Progenitor cell of endocrine pancreas (in vitro differentiated cells): ENCODE data around the gene ZBTB8A. TPM values are rescaled to one million over a fixed set of nuclear protein-coding genes. Genes with fewer than 3 reads are reported as not detected.
A peak's percentile ranks its signal among the peaks of the same experiment; 100 is the strongest.

Experiments
- DNase-seq: peaks from one replicate; pipeline ENCODE4 v3.0.0; 2021; ENCODE audit warnings: low spot score; ENCODE audit not compliant: unreplicated experiment
- H3K27ac Mint-ChIP-seq: 2 replicates; pipeline ENCODE4 v1.8.0; 2021; ENCODE audit warnings: mild to moderate bottlenecking, moderate library complexity, mixed read lengths
- H3K27me3 Mint-ChIP-seq: 2 replicates; pipeline ENCODE4 v1.8.0; 2021; ENCODE audit warnings: mixed read lengths
- H3K36me3 Mint-ChIP-seq: 2 replicates; pipeline ENCODE4 v1.8.0; 2022; ENCODE audit warnings: mixed read lengths; ENCODE audit not compliant: insufficient read depth
- H3K4me1 Mint-ChIP-seq: 2 replicates; pipeline ENCODE4 v1.8.0; 2021; ENCODE audit warnings: low read depth, mixed read lengths
- H3K4me3 Mint-ChIP-seq: 2 replicates; pipeline ENCODE4 v1.8.0; 2021; ENCODE audit warnings: low read depth, mild to moderate bottlenecking, moderate library complexity, mixed read lengths
- H3K9me3 Mint-ChIP-seq: 2 replicates; pipeline ENCODE4 v1.8.0; 2021; ENCODE audit warnings: low read depth, mixed read lengths
- total RNA-seq: library from RNA; stranded (reverse); gene quantifications from 2 replicates; pipeline ENCODE4 v1.2.1, GENCODE V29; 2021
- TF ChIP-seq, protein P1 (sequence below): fragments of 200-600 bp; sonication (generic); IDR thresholded peaks from one replicate; pipeline ENCODE4 v1.5.0; 2021; ENCODE audit warnings: antibody characterized with exemption, mild to moderate bottlenecking; ENCODE audit not compliant: unreplicated experiment

The ZBTB8A gene
- total RNA-seq, 1 donor from 2014 or later = 10.8 TPM

DNA sequence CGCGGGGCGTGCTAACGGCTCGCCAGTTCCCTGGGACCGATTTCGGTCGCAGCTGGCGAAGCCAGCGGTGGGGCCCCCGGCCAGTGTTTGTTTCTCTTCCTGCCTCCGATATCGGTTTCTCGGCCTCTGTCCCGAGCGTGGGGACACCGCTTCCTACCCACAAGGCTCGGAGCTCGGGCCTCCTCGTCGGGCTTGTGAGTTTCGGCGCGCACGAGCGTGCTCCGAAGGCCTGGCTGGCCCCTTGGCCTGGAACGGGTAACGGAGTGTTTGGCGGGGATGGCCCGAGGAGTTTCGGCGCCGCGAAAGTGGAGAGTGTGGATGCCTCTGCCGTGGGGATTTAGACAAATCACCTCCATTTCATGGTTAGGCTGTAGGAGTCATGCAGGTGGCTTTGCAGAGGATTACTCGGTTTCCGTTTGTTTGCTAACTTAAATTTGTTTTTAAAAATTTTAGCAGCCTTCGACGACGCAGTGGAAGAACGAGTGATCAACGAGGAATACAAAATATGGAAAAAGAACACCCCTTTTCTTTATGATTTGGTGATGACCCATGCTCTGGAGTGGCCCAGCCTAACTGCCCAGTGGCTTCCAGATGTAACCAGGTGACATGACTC, 112.3 kb downstream of the ZBTB8A start:
- Mint-ChIP-seq H3K4me1 (peaks cover 34% of the 10 kb centered on the region), H3K9me3 (no peaks in the 10 kb centered on the region), H3K4me3 (peak overlapping the region; percentile 90), H3K36me3 (peaks cover 18% of the 10 kb centered on the region), H3K27ac (peak overlapping the region; percentile 99), H3K27me3 (no peaks in the 10 kb centered on the region)
- DNase-seq = no peak
- TF ChIP-seq, protein P1, sequence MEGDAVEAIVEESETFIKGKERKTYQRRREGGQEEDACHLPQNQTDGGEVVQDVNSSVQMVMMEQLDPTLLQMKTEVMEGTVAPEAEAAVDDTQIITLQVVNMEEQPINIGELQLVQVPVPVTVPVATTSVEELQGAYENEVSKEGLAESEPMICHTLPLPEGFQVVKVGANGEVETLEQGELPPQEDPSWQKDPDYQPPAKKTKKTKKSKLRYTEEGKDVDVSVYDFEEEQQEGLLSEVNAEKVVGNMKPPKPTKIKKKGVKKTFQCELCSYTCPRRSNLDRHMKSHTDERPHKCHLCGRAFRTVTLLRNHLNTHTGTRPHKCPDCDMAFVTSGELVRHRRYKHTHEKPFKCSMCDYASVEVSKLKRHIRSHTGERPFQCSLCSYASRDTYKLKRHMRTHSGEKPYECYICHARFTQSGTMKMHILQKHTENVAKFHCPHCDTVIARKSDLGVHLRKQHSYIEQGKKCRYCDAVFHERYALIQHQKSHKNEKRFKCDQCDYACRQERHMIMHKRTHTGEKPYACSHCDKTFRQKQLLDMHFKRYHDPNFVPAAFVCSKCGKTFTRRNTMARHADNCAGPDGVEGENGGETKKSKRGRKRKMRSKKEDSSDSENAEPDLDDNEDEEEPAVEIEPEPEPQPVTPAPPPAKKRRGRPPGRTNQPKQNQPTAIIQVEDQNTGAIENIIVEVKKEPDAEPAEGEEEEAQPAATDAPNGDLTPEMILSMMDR = no peak

DNA sequence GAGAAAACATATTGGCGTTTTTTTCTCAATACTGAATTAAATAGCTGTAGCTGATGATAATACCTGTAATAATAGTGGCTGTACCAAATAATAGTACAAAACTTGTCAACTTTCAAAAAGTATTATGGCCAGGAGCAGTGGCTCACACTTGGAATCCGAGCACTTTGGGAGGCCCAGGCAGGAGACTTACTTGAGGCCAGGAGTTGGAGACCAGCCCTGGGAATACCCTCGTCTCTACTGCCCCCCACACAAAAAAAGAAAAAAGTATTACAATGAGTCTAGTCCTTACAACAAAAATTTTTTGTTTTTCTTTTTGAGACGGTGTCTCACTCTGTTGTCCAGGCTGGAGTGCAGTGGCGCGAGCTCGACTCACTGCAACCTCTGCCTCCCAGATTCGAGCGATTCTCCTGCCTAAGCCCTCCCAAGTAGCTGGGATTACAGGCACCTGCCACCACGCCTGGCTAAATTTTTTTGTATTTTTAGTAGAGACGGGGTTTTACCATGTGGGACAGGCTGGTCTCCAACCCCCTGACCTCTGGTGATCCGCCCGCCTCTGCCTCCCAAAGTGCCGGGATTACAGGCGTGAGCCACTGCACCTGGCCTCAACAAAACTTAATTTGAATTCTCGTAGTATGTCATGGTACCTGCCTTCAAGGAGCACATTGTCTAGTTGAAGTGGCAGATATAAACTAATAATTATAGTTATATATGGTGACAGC, 113.2 kb downstream of the ZBTB8A start:
- peaks cover 23% of the 10 kb centered on the region for H3K36me3 Mint-ChIP-seq

More for the DNA sequence above, 113.2 kb downstream of the ZBTB8A start:
- no peaks in the 10 kb centered on the region for H3K27me3 Mint-ChIP-seq
- peak overlapping the region; percentile 99 for H3K27ac Mint-ChIP-seq
- H3K9me3 Mint-ChIP-seq = no peaks in the 10 kb centered on the region
- no peak for DNase-seq
- H3K4me3 Mint-ChIP-seq = peak overlapping the region; percentile 90
- TF ChIP-seq, protein P1 = no peak
- H3K4me1 Mint-ChIP-seq = peaks cover 34% of the 10 kb centered on the region

Other genes starting within 250 kb of the ZBTB8A start
- 197 and 207 TPM in 2 replicates for gene HDAC1, start 247.3 kb upstream of the ZBTB8A start, total RNA-seq
- gene MARCKSL1, start 203.2 kb upstream of the ZBTB8A start, total RNA-seq = 774 and 833 TPM in 2 replicates
- gene FAM229A, start 176.9 kb upstream of the ZBTB8A start, total RNA-seq = 15.0 and 17.3 TPM in 2 replicates
- 3.1 and 3.9 TPM in 2 replicates for gene TSSK3, start 176.9 kb upstream of the ZBTB8A start, total RNA-seq
- gene BSDC1, start 145.0 kb upstream of the ZBTB8A start, total RNA-seq = 91.0 and 93.6 TPM in 2 replicates
- gene ZBTB8B, start 74.4 kb upstream of the ZBTB8A start, total RNA-seq = 4.3 and 4.7 TPM in 2 replicates
- gene ZBTB8OS, start 111.1 kb downstream of the ZBTB8A start, total RNA-seq = 49.4 and 50.1 TPM in 2 replicates
- 426 and 432 TPM in 2 replicates for gene RBBP4, start 111.8 kb downstream of the ZBTB8A start, total RNA-seq
- 0.40 TPM in 1 of 2 replicates, not detected in the other for gene SYNC, start 163.3 kb downstream of the ZBTB8A start, total RNA-seq